Choroid plexus epithelial cell (primary cell): ENCODE results near the gene ICE1.
A peak's percentile ranks its signal among the peaks of the same experiment; 100 is the strongest.

Source experiments
- DNase-seq: peaks from one replicate; pipeline ENCODE4 v3.0.0-alpha.2; 2010; ENCODE audit warnings: low read depth
- H3K4me3 ChIP-seq: 2 replicates; pipeline ENCODE4 v1.5.1; 2011; ENCODE audit warnings: low read depth, mild to moderate bottlenecking, control low read depth, low read length, moderate library complexity
- TF ChIP-seq, protein P1 (sequence below): conservative IDR thresholded peaks from 2 replicates; pipeline ENCODE4 v1.5.1; 2011; ENCODE audit warnings: low read depth, mild to moderate bottlenecking, control low read depth, inconsistent platforms, low read length, moderate library complexity

ICE1 gene

DNA sequence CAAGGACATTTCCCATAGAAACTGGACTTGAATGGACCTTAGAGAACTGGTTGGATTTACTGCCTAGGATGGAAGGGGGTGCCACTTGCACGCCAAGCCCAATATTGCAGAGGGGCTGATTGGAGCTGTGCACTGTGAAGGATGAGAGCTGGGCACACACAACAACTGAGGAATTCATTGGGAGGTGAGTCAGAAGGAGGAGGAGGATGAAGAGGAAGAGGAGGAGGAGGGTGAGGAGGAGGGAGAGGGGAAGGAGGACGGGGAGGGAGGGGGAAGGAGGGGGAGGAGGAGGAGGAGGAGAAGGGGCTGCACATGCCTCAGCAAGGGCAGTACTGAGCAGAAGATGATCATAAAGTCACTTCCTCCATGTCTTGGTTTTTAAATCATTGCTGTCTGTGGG lies 5.7 kb upstream of the ICE1 start:
- no peak for DNase-seq
- no peak overlapping the region for H3K4me3 ChIP-seq
- TF ChIP-seq, protein P1, sequence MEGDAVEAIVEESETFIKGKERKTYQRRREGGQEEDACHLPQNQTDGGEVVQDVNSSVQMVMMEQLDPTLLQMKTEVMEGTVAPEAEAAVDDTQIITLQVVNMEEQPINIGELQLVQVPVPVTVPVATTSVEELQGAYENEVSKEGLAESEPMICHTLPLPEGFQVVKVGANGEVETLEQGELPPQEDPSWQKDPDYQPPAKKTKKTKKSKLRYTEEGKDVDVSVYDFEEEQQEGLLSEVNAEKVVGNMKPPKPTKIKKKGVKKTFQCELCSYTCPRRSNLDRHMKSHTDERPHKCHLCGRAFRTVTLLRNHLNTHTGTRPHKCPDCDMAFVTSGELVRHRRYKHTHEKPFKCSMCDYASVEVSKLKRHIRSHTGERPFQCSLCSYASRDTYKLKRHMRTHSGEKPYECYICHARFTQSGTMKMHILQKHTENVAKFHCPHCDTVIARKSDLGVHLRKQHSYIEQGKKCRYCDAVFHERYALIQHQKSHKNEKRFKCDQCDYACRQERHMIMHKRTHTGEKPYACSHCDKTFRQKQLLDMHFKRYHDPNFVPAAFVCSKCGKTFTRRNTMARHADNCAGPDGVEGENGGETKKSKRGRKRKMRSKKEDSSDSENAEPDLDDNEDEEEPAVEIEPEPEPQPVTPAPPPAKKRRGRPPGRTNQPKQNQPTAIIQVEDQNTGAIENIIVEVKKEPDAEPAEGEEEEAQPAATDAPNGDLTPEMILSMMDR, result no peak

DNA sequence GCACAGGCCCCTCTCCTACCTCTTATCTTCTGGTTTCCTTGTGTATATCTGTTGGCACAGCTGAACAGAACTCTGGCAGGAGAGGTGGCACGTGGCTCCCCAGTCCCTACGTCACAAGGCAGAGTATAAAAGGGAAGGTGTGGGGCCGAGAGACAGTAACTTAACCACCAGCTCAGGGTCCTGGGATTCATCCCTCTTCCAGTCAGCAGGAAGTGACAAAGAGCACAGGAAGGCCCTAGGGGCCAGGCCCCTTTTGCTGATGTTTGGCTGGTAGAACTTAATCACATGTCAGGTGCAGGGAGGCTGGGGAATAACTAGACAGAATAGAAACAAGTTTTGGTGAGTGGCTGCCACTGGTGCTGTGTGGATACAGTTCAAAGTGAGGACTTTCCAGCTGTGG lies 4.5 kb upstream of the ICE1 start:
- TF ChIP-seq, protein P1, result no peak
- DNase-seq, result no peak

GRCh38 chr5:5418764-5419163 lies 3.7 kb upstream of the ICE1 start:
- TF ChIP-seq, protein P1, result no peak
- H3K4me3 ChIP-seq, result no peak overlapping the region

More for the DNA sequence above, 4.5 kb upstream of the ICE1 start:
- H3K4me3 ChIP-seq, result no peak overlapping the region

DNA sequence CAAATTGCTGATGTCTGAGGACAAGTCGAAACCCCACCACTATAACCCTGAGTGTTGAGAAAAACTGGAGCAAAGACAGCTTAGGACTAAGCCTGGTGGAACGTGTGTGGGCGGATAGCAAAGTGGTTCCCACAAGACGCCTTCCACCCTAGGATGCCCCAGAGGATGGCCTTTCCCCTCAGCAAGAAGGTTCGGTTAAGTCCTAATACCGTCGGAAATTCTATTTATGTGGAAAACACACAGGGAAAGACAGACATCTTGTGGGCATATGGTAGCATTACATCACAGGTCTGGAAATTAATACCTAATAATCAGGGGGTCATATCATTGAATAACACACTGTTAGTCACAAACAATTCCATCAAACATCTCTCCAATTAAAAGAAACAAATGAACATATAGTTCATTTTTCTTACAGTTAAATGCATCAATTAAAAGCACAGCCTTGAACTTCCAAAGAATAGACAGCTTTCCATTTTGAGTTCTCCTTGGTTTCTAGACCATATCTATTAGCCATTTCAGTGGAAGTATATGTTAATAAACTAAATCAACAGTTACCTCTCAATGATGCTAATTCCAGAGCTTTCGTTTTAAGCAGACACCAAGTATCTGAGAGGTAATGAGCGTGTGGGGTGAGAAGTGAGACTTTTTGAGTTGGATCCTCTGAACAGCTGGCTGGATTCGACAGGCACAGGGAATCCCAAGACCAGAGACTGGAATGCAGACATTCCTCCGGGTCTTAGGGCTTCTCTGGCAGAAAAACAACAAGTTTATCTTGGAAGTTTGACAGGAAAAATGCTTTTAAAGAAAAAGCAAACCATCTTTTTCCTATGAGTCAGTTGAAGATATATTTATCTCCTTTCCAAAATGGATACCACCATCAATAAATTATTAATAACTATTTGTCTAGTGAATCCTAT lies 2.9 kb upstream of the ICE1 start:
- TF ChIP-seq, protein P1, result peak; percentile 78
- peak overlapping the region; percentile 17 for H3K4me3 ChIP-seq
- DNase-seq, result peak; percentile 92

More at GRCh38 chr5:5418764-5419163, 3.7 kb upstream of the ICE1 start:
- no peak for DNase-seq

- DNase-seq, result no peak
- H3K4me3 ChIP-seq, result no peak overlapping the region
- TF ChIP-seq, protein P1, result no peak
Measured at GRCh38 chr5:5420251-5420650, 2.2 kb upstream of the ICE1 start.

DNA sequence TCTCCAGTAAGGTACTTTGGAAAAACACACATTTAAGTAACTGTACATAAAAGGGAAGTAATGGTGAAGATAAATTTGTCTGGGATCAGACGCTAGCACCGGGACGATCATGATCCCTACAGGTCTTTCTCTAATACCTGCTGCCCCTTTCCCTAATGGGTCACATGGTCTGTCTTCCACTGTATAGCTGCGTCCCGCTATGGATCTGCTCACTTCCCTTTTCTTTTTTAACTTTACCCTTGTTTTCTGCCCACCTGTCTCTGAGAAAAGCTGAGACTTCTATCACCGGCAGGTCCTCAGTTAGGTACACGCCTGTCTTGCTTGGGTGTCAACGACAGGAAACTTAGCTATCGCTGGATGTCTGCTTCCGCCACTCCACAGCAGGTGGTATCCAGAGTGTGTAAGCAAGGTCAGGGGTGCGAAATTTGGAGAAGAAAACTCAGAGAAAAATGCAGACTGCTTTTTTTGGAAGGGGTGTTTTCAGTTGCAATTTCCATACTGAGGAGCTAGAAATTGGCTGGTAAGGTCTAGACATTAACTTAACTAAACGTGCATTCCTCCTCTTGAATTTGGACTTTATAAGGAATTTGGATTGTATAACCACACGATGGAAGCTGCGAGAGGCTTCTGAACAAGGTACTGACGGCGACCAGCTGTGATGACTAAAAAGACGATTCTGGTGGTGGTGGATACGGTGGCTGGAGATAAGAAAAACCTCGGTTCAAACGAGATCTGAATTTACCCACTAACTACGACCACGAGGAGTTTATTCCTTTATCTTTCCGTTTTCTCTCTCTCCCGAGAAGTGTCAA lies 1.1 kb upstream of the ICE1 start:
- TF ChIP-seq, protein P1, result no peak
- DNase-seq, result peak; percentile 39
- H3K4me3 ChIP-seq, result peak overlapping the region; percentile 80
